ENCODE measurements around the gene IL25. TPM values are rescaled to one million over a fixed set of nuclear protein-coding genes. Genes with fewer than 3 reads are reported as not detected.

The IL25 gene
- total and polyA plus RNA-seq, 2 experiments from 2014 or later = not detected

GRCh38 chr14:23346693-23347405 lies 25.8 kb upstream of the IL25 start:
- peaks cover 15% of the 10 kb centered on the region for H3K27me3 ChIP-seq (ENCODE audit: insufficient read depth)
- DNase-seq (ENCODE audit: low spot score) (peak; percentile 62), ATAC-seq (peak; percentile 84)
- peaks cover 17% of the 10 kb centered on the region for H3K4me1 Mint-ChIP-seq
- H3K27ac ChIP-seq (ENCODE audit: low read depth) = no peak overlapping the region
- peaks cover 6% of the 10 kb centered on the region for H3K27me3 Mint-ChIP-seq (ENCODE audit: insufficient read depth, low read depth, poor library complexity)
- H3F3A ChIP-seq (replicated peaks; ENCODE audit: low read depth) = peaks cover 6% of the 10 kb centered on the region; the same call in 1 of the 2 replicates
- TF ChIP-seq JUNB (IDR thresholded peaks at IDR 0.05; ENCODE audit: unreplicated experiment) (no peak), ZNF462 (CRISPR knock-in tag; IDR thresholded peaks at IDR 0.05) (no peak), CTCF (conservative IDR thresholded peaks at IDR 0.05; ENCODE audit: low read depth in 2 of 2) (no peak), CREB1 (CRISPR knock-in tag; IDR thresholded peaks at IDR 0.05; ENCODE audit: low read depth) (no peak), EZH2phosphoT487 (IDR thresholded peaks at IDR 0.05; ENCODE audit: unreplicated experiment) (no peak), EZH2 (IDR thresholded peaks at IDR 0.05; ENCODE audit: low read depth, unreplicated experiment) (no peak), POLR2AphosphoS5 (IDR thresholded peaks at IDR 0.05; ENCODE audit: low read depth) (no peak), STAT1 (IDR thresholded peaks at IDR 0.05; ENCODE audit: unreplicated experiment) (no peak), ZNF331 (CRISPR knock-in tag; IDR thresholded peaks at IDR 0.05; ENCODE audit: low read depth) (no peak), ZNF114 (CRISPR knock-in tag; IDR thresholded peaks at IDR 0.05) (no peak), NANOG (IDR thresholded peaks at IDR 0.05; ENCODE audit: borderline replicate concordance) (no peak)
- TF ChIP-seq, protein P1, sequence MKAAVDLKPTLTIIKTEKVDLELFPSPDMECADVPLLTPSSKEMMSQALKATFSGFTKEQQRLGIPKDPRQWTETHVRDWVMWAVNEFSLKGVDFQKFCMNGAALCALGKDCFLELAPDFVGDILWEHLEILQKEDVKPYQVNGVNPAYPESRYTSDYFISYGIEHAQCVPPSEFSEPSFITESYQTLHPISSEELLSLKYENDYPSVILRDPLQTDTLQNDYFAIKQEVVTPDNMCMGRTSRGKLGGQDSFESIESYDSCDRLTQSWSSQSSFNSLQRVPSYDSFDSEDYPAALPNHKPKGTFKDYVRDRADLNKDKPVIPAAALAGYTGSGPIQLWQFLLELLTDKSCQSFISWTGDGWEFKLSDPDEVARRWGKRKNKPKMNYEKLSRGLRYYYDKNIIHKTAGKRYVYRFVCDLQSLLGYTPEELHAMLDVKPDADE (IDR thresholded peaks at IDR 0.05) = no peak
- TF ChIP-seq, protein P2, sequence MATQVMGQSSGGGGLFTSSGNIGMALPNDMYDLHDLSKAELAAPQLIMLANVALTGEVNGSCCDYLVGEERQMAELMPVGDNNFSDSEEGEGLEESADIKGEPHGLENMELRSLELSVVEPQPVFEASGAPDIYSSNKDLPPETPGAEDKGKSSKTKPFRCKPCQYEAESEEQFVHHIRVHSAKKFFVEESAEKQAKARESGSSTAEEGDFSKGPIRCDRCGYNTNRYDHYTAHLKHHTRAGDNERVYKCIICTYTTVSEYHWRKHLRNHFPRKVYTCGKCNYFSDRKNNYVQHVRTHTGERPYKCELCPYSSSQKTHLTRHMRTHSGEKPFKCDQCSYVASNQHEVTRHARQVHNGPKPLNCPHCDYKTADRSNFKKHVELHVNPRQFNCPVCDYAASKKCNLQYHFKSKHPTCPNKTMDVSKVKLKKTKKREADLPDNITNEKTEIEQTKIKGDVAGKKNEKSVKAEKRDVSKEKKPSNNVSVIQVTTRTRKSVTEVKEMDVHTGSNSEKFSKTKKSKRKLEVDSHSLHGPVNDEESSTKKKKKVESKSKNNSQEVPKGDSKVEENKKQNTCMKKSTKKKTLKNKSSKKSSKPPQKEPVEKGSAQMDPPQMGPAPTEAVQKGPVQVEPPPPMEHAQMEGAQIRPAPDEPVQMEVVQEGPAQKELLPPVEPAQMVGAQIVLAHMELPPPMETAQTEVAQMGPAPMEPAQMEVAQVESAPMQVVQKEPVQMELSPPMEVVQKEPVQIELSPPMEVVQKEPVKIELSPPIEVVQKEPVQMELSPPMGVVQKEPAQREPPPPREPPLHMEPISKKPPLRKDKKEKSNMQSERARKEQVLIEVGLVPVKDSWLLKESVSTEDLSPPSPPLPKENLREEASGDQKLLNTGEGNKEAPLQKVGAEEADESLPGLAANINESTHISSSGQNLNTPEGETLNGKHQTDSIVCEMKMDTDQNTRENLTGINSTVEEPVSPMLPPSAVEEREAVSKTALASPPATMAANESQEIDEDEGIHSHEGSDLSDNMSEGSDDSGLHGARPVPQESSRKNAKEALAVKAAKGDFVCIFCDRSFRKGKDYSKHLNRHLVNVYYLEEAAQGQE (IDR thresholded peaks at IDR 0.05; ENCODE audit: unreplicated experiment) = no peak
- no peaks in the 10 kb centered on the region for H3K36me3 ChIP-seq (ENCODE audit: insufficient read depth)
- H4K20me1 ChIP-seq (replicated peaks; ENCODE audit: insufficient read depth) = peaks cover 5% of the 10 kb centered on the region; the same call in 1 of the 2 replicates
- peak overlapping the region; percentile 70 for H3K4me2 ChIP-seq
- peaks cover 4% of the 10 kb centered on the region; the same call in 1 of the 3 replicates for H3K9me3 Mint-ChIP-seq
- peaks cover 15% of the 10 kb centered on the region for H3K4me1 ChIP-seq (ENCODE audit: insufficient read depth)
- peaks cover 9% of the 10 kb centered on the region for H3K36me3 Mint-ChIP-seq (ENCODE audit: low read depth)
- no peak overlapping the region for H3K27ac Mint-ChIP-seq
- no peak overlapping the region for H3K4me3 Mint-ChIP-seq
- H3K4me3 ChIP-seq = 0 out of 2 replicates have a peak overlapping the region, but pooled peaks have one; percentile 36
- H3K79me2 ChIP-seq (replicated peaks; ENCODE audit: insufficient read depth) = no peaks in the 10 kb centered on the region
- H2AFZ ChIP-seq = peak overlapping the region; percentile 66; the same call in 1 of the 2 replicates
- H3K9me2 ChIP-seq (ENCODE audit: insufficient read depth) = no peaks in the 10 kb centered on the region

Measured in GM23338 (cell line).